ENCODE measurements around the gene PSME2.

DNA sequence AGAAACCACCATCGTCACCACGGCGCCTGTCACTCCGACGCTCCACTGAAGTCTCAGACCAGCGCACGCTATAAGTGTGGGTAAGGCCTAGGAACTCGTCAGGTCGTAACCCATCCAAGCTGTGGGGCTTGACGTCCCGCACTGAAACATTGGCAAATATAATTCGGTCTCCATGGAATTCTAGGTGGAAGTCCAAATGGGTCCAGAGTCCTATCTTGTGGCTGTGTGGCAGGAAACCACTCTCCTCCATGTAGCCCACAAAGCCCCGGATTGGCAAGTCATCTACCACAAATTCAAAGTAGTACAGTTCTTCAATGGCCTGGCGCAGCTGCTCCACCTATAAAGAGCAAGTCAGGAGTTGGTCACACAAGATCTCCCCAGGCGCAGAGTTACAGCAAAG, 46.5 kb upstream of the PSME2 start:
- TF ChIP-seq POLR2AphosphoS5 (IDR thresholded peaks at IDR 0.05; ENCODE audit: low read depth) = no peak
- TF ChIP-seq GABPA (IDR thresholded peaks at IDR 0.05; ENCODE audit: low read depth) = no peak
- TF ChIP-seq, protein P1, sequence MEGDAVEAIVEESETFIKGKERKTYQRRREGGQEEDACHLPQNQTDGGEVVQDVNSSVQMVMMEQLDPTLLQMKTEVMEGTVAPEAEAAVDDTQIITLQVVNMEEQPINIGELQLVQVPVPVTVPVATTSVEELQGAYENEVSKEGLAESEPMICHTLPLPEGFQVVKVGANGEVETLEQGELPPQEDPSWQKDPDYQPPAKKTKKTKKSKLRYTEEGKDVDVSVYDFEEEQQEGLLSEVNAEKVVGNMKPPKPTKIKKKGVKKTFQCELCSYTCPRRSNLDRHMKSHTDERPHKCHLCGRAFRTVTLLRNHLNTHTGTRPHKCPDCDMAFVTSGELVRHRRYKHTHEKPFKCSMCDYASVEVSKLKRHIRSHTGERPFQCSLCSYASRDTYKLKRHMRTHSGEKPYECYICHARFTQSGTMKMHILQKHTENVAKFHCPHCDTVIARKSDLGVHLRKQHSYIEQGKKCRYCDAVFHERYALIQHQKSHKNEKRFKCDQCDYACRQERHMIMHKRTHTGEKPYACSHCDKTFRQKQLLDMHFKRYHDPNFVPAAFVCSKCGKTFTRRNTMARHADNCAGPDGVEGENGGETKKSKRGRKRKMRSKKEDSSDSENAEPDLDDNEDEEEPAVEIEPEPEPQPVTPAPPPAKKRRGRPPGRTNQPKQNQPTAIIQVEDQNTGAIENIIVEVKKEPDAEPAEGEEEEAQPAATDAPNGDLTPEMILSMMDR (IDR thresholded peaks at IDR 0.05; ENCODE audit: insufficient read depth, low read length) = no peak
- TF ChIP-seq REST (IDR thresholded peaks at IDR 0.05; ENCODE audit: insufficient replicate concordance, low read depth) = no peak
